ENCODE results near the gene NOD2. TPM values are rescaled to one million over a fixed set of nuclear protein-coding genes. Genes with fewer than 3 reads are reported as not detected.

The NOD2 gene
- total RNA-seq, 1 experiment from 2014 or later = 0.17 TPM

- no peak overlapping the region for H2AK5ac ChIP-seq (ENCODE audit: insufficient read length, low read length)
- no peak overlapping the region for H4K91ac ChIP-seq (ENCODE audit: insufficient read length, low read depth, low read length)
- H4K5ac ChIP-seq (ENCODE audit: insufficient read length, low read depth, low read length) = no peak overlapping the region
- no CpG with 5 or more reads among the region's 2 CpGs for WGBS (ENCODE audit: extremely low coverage, insufficient read length, low lambda C conversion rate)
- H3K79me2 ChIP-seq (ENCODE audit: insufficient read depth, low read length) = no peaks in the 10 kb centered on the region
- no peak overlapping the region for H3K4ac ChIP-seq (ENCODE audit: low read depth, low read length)
- no peak overlapping the region for H2AFZ ChIP-seq (ENCODE audit: low read length)
- H3K9ac ChIP-seq (ENCODE audit: extremely low read depth, insufficient read length, low read length) = no peak overlapping the region
- peaks cover 14 to 17% (median 16%) of the 10 kb centered on the region in 3 experiments for H3K36me3 Mint-ChIP-seq (ENCODE audit: insufficient read depth in 1 of 3, low read depth in 3 of 3)
- H2BK20ac ChIP-seq (ENCODE audit: low read depth, low read length, poor library complexity, severe bottlenecking) = no peak overlapping the region
- no peaks in the 10 kb centered on the region for H3K9me3 ChIP-seq (ENCODE audit: control insufficient read depth, low read depth, low read length)
- no peak overlapping the region for H4K8ac ChIP-seq (replicated peaks; ENCODE audit: insufficient read length, low read depth, low read length)
- no peak overlapping the region for H3K14ac ChIP-seq (ENCODE audit: insufficient read depth, low read length)
- H3K23ac ChIP-seq (ENCODE audit: insufficient read length, low read depth, low read length) = no peak overlapping the region
- no peak overlapping the region for H3K27ac Mint-ChIP-seq
- peaks cover 0 to 12% of the 10 kb centered on the region in 2 experiments; a peak in 3 of 5 replicates for H3K9me3 Mint-ChIP-seq
- DNase-seq = no peak
- no peak for TF ChIP-seq CTCF (conservative IDR thresholded peaks at IDR 0.05)
- no peak overlapping the region for H2BK5ac ChIP-seq (ENCODE audit: insufficient read length, low read length)
- H3K4me3 Mint-ChIP-seq = no peak overlapping the region
- no peak overlapping the region for H3T11ph ChIP-seq (ENCODE audit: low read length)
- H4K20me1 ChIP-seq (ENCODE audit: control insufficient read depth, insufficient read depth, insufficient read length) = no peaks in the 10 kb centered on the region
- no peak overlapping the region for H3K18ac ChIP-seq (ENCODE audit: insufficient read length, low read depth, low read length)
- peaks cover 0 to 1% of the 10 kb centered on the region in 2 experiments for H3K4me1 Mint-ChIP-seq
- no peaks in the 10 kb centered on the region for H3K27me3 ChIP-seq (ENCODE audit: insufficient read depth, low read length)
- H3K56ac ChIP-seq (ENCODE audit: insufficient read length, low read depth, low read length) = no peak overlapping the region
- no peak overlapping the region for H2BK12ac ChIP-seq (ENCODE audit: insufficient read length, low read depth, low read length)
- H3K27me3 Mint-ChIP-seq (ENCODE audit: low read depth) = no peaks in the 10 kb centered on the region
- no peak overlapping the region for H2BK15ac ChIP-seq (ENCODE audit: low read depth, low read length)
- H3K27ac ChIP-seq (ENCODE audit: insufficient read length, low read depth, low read length) = no peak overlapping the region
- H3K79me1 ChIP-seq (ENCODE audit: insufficient read depth, low read depth, low read length, poor library complexity, severe bottlenecking) = no peaks in the 10 kb centered on the region
- H3K4me1 ChIP-seq (ENCODE audit: insufficient read depth, low read length) = no peaks in the 10 kb centered on the region
- H3K23me2 ChIP-seq (ENCODE audit: insufficient read length, low read depth, low read length, poor library complexity, severe bottlenecking) = no peaks in the 10 kb centered on the region
- H3K4me2 ChIP-seq (ENCODE audit: insufficient read depth, insufficient read length, low read length) = no peak overlapping the region
- no peak overlapping the region for H2BK120ac ChIP-seq (ENCODE audit: low read depth, low read length, poor library complexity, severe bottlenecking)
Observed at GRCh38 chr16:50763211-50763610, 69.8 kb downstream of the NOD2 start.

Measured in H9 (cell line).